CD4-positive, alpha-beta T cell treated with Interleukin-1 beta for 1 hour (primary cell): ENCODE data around the gene DVL1.

Experiments used
- DNase-seq, 2 donors: peaks; one replicate each; pipeline ENCODE4 v3.0.0-alpha.2; 2020 to 2022

DVL1 gene

DNA sequence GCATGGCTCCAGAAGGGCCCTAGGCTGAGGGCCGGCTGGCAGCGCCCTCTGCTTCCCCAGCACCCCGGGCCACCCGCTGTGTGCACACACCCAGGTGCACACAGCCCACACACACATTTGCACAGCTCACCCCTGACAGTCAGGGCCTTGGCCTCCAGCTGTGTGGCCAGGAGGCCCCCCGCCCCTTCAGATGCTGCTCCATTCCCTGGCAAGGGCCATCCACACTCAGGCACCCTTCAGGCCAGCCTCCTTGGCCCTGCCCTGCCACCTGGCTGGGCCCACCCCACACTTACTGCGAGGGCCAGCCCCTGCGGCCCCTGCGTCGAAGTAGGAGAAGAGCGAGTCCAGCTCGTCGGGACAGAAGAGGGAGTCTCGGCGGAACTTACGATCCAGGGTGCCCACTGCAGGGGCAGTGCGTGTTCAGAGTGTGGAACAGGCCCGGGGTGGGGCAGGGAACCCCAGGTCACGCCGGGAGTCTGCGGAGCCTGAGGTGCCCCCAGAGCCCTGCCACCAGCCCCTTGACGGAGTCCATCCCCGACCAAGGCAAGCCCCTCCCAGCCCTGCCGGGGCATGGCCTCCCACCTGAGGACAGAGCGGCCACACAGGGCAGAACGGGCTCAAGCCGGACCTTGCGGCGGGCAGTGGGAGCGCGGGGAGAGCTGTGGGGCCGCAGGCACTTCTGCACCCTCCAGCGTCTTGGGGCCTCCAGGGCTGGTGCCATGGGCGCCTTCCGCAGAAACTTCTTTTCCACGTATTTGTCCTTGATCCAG, 53.9 kb downstream of the DVL1 start:
- no peak for DNase-seq

DNA sequence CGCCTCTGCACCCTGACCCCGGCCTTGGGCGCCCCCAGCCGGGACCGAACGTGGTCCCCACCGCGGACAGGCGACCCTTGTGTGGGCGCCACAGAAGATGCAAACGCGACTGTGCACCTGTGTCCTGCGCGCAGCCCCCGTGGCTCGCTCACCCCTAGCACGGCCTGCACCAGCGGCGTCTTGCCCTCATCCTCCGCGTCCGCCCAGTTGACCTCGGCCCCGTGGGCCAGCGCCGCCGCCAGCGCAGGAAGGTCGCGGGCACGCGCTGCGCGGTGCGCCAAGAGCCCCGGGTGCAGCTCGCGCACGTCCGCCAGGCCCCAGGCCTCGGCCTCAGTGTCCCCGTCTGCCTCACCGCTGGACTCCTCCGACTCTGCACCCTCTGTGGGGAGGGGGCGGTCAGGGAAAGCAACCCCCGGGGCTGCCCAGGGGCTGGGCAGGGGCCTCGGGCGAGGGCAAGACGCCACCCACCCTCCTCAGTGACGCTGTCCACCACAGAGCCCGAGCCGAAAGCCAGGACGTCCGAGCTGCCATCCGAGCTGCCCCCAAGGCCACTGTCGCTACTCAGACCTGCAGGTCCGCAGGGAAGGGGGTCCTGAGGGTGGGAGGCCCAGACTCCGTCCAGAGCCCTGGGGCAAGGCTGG, 54.8 kb downstream of the DVL1 start:
- DNase-seq, result no peak

DNA sequence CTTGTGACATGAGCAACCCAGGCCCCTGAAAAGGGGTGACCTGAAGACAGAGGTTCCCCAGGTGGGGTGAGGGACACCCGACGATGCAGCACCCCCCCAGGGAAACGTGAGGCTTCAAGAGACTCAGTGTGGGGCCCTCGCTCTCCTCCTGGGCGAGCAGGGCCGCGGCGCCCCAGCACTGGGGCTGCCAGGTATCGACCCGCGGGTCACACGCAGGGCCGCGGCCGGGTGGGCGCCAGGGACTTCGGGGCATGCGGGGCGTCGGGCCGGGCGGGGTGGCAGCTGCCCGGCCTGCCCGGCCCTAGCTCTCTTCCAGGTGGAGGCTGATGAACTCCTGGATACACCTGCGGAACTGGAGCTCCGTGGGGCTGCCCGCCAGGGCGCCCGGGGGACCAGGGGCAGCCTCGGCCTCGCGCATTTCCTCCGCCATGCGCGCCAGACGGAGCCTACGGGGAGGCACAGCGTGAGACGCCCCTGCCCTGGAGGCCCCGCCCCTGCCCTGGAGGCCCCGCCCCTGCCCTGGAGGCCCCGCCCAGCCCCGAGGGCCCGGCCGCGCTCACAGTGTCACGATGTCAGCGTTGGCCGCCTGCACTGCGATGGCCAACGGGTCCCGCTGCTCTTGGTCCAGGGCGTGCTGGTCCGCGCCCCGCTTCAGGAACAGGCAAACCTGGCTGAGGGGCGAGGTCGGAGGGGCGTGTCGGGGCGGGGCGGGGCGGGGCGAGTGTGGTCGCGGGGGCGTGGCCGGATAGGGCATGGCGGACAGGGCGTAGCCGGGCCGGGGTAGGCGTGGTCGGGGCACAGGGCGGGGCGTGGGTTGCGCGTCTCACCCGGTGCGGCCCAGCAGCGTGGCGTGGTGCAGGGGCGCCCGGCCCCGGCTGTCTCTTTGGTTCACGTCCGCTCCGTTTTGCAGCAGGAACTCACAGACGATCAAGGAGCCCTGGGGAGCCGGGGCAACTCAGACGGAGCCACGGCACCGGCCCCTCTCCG, 55.7 kb downstream of the DVL1 start:
- no peak for DNase-seq

DNA sequence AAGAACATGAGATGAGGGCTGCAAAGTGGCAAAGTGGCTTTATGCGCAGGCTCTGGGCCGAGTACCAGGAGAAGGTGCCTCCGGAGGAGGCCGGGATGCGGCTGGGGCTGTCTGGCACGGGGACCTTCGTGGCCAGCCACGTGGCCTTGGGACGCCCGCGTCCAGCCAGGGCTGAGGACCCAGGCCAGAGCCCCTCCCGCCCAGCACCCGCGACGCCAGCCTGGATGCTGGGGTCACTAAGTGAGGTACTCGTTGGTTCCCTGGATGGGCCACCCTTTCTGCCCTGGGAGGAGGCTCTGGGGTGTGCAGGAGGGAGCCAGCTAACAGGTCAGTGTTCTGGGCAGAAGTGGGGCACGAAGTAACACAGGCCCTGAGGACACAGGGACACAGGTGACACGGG, 56.4 kb downstream of the DVL1 start:
- no peak for DNase-seq

DNA sequence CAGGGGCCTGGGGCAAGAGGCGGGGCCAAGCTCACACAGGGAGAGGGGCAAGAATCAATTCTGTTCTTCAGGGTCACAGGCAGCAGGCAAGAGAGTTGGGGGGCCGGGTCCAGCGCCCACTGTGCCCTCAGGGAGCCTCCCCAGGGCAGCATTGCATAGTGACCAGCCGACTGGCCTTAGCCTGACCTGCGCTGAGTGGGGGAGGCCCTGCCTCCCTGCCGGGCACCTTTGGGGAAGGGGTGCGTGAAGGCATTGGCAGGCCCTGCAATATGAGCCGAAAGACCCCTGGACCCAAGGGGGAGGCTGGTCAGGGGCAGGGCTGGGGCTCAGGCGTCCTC, 56.8 kb downstream of the DVL1 start:
- DNase-seq, result no peak

DNA sequence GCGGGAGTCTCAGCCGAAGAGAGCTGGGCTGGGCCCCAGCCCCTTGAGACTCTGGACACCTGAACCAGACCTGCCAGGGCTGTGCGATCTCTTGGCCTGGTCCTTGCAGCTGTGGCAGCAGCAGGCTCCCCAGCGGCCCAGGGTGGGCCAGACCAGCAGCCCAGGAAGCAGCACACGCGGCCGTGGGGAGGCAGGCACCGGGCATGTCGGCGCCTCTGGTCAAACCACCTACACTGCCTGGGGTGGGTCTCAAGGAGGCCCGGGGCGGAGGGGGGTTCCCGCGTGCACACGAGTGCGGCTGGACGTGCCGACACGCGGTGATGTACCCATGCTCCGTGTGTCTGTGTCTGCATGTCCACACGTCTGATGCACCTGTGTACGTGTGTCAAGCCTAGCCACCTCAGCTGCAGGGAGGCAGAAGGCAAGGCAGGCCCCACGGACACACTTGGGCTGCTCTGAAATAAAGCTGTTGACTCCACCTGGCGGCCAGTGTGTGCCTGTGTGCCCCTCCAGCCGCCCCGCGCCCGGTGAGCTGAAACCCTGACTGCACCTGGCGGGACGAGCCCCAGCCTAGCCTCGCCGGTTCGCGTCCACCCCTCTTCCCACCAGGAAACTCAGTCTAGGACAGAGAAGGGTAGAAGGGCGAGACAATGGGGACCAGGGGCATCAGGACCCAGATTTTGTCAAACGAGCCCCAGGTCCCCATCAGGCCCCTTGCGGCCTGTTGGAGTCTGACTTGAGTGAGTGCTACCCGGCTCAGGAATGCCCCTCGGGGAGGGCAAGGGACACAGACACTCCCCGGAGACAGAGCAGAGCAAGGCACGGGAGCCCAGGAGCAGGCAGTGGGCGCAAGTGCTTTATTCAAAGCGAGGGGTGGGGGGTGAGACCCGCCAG, 57.4 kb downstream of the DVL1 start:
- peak; percentile 61 to 73 for DNase-seq

DNA sequence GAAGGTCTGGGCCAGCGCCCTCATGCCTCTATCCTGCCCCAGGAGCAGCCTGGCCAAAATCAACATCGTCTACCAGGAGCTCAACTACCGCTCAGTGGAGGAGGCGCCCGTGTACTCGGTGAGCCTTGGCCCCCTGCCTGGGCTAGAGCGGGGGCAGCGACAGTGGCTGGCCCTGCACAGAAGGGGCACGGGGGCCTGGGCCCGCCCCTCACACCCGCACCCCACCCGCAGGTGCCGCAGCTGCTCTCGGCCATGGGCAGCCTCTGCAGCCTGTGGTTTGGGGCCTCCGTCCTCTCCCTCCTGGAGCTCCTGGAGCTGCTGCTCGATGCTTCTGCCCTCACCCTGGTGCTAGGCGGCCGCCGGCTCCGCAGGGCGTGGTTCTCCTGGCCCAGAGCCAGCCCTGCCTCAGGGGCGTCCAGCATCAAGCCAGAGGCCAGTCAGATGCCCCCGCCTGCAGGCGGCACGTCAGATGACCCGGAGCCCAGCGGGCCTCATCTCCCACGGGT, 58.1 kb downstream of the DVL1 start:
- no peak for DNase-seq

DNA sequence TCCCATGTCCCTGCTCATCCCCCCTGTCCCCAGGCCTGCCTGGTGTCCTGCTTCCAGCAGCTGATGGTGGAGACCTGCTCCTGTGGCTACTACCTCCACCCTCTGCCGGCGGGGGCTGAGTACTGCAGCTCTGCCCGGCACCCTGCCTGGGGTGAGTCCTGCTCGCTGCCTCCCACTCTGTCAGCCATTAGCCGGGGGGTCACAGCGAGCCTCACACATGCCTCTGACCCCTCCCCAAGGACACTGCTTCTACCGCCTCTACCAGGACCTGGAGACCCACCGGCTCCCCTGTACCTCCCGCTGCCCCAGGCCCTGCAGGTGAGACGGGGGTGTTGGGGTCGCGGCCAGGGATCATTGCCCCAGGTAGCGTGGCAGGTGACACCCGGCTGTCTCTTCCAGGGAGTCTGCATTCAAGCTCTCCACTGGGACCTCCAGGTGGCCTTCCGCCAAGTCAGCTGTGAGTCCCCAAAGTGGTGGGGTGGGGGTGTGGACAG, 58.9 kb downstream of the DVL1 start:
- DNase-seq, result peak; percentile 59 to 76

DNA sequence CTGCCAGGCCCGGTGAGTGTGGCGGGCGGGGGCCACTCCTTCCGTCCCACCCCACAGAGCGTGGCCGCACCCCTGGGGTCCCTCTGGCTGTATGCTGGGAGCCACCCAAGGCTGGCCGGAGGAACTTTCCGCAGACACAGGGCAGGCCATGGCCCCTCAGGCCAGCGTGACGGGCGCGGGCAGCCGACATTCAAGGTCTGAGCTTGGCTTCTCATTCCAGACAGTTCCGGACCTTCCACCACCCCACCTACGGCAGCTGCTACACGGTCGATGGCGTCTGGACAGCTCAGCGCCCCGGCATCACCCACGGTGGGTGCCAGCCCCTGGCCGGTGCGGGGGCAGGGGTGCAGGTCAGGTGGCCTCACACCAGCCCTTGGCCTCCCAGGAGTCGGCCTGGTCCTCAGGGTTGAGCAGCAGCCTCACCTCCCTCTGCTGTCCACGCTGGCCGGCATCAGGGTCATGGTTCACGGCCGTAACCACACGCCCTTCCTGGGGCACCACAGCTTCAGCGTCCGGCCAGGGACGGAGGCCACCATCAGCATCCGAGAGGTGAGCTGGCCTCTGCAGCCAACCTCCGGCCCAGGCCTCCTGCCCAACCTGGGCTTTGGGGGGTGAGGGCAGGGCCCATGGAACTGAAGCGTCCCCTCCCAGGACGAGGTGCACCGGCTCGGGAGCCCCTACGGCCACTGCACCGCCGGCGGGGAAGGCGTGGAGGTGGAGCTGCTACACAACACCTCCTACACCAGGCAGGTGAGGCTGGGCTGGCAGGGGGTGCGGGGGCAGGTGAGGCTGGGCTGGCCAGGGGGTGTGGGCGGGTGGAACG, 61.7 kb downstream of the DVL1 start:
- no peak for DNase-seq

DNA sequence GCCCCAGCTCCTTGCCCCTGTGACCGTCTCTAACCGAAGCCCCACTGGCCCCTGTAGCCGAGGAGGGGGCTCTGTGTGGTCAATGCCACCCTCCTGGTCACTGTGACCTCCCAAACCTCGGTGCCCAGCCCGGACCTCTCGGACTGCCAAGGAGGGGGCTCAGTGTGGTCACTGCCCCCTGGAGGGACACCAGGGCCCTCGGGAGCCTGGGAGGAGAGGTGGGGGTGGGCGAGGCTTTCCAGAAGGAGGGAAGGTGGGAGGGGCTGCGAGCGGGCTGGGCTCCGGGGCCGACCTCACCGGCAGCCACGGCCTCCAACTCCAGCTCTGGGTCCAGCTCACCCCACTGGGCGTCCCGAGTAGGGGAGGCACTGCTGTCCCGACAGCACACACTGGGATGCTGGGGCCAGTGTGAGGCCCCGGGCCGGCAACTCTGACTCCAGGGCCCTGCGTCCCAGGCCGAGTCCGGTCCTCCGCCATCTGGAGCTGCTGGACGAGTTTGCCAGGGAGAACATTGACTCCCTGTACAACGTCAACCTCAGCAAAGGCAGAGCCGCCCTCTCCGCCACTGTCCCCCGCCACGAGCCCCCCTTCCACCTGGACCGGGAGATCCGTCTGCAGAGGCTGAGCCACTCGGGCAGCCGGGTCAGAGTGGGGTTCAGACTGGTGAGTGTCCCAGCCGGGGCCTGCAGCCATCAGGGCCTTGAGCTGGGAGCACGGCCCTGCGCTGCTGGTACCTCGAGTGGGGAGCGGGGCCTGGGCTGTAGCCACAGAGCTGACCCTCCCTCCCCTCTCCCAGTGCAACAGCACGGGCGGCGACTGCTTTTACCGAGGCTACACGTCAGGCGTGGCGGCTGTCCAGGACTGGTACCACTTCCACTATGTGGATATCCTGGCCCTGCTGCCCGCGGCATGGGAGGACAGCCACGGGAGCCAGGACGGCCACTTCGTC, 62.6 kb downstream of the DVL1 start:
- no peak for DNase-seq

DNA sequence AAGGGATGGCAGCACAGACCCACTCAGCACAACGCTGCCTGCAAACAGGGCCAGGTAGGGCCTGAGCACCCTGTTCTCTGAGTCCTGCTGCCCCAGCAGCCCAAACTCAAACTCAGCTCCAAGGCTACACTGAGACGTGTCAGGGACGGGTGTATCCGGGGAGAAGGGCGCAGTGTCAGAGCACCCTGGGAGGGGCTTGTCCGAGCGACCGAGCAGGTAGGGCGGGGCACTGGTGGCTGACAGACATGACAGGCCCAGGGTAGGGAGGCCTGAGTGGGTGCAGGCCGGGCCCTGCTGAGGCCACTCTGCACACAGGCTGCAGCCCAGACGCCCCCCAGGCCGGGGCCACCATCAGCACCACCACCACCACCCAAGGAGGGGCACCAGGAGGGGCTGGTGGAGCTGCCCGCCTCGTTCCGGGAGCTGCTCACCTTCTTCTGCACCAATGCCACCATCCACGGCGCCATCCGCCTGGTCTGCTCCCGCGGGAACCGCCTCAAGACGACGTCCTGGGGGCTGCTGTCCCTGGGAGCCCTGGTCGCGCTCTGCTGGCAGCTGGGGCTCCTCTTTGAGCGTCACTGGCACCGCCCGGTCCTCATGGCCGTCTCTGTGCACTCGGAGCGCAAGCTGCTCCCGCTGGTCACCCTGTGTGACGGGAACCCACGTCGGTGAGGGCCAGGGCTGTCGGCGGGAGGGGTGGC, 63.5 kb downstream of the DVL1 start:
- no peak for DNase-seq
